GM19468 (cell line): ENCODE data around the gene CILP2.

Experiments
- ATAC-seq: cut with Tn5 transposase; IDR thresholded peaks from one replicate; pipeline ENCODE4 v1.9.1; 2021; ENCODE audit warnings: mild to moderate bottlenecking, moderate library complexity, moderate number of reproducible peaks; ENCODE audit not compliant: unreplicated experiment; ENCODE audit errors: extremely low read depth

The CILP2 gene

GRCh38 chr19:19541616-19542015, 3.6 kb downstream of the CILP2 start:
- ATAC-seq, result no peak

DNA sequence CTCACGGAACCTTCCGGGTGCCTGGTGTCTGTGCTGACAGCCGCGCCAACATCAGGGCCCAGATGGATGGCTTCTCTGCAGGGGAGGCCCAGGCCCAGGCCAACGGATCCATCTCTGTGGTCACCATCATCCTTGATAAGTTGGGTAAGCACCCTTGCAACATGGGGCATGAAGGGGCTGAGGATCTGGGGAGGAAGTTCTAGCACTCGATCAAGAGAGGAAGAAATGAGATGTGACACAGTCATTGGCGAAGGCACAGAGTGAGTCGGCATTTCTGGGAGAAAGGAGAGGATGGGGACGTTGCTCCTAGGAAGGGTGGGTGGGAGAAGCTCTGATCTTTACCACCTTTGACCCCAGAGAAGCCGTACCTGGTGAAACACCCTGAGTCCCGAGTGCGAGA, 4.4 kb downstream of the CILP2 start:
- ATAC-seq, result no peak

- ATAC-seq, result no peak
Measured at GRCh38 chr19:19543101-19543500, 5.0 kb downstream of the CILP2 start.

DNA sequence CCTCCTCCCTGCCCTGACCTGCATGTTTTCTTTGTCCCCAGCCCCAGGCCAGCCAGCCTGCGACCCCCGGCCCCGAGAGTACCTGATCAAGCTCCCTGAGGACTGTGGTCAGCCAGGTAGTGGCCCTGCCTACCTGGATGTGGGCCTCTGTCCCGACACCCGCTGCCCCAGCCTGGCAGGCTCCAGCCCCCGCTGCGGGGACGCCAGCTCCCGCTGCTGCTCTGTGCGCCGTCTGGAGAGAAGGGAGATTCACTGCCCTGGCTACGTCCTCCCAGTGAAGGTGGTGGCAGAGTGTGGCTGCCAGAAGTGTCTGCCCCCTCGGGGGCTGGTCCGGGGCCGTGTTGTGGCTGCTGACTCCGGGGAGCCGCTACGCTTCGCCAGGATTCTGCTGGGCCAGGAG, 5.6 kb downstream of the CILP2 start:
- ATAC-seq, result no peak

- ATAC-seq, result no peak
Measured at GRCh38 chr19:19544257-19544953, 6.3 kb downstream of the CILP2 start.

- ATAC-seq, result no peak
Measured at GRCh38 chr19:19544954-19545591, 7.0 kb downstream of the CILP2 start.

DNA sequence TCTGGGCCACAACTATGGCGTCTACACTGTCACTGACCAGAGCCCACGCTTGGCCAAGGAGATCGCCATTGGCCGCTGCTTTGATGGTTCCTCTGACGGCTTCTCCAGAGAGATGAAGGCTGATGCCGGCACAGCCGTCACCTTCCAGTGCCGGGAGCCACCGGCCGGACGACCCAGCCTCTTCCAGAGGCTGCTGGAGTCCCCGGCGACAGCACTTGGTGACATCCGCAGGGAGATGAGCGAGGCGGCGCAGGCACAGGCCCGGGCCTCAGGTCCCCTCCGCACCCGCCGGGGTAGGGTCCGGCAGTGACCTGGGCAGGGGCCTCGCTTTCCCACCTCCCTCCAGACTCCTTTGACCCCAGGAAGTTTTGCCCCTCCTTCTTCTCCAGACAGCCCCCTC, 7.6 kb downstream of the CILP2 start:
- ATAC-seq, result no peak

- no peak for ATAC-seq
Measured at GRCh38 chr19:19546751-19547162, 8.7 kb downstream of the CILP2 start.

- ATAC-seq, result no peak
Measured at GRCh38 chr19:19547674-19548336, 9.7 kb downstream of the CILP2 start.

GRCh38 chr19:19548915-19549759, 11.1 kb downstream of the CILP2 start:
- no peak for ATAC-seq

GRCh38 chr19:19549804-19550464, 11.9 kb downstream of the CILP2 start:
- no peak for ATAC-seq

- no peak for ATAC-seq
Measured at GRCh38 chr19:19550485-19550929, 12.4 kb downstream of the CILP2 start.

- ATAC-seq, result no peak
Measured at GRCh38 chr19:19550972-19551852, 13.1 kb downstream of the CILP2 start.

DNA sequence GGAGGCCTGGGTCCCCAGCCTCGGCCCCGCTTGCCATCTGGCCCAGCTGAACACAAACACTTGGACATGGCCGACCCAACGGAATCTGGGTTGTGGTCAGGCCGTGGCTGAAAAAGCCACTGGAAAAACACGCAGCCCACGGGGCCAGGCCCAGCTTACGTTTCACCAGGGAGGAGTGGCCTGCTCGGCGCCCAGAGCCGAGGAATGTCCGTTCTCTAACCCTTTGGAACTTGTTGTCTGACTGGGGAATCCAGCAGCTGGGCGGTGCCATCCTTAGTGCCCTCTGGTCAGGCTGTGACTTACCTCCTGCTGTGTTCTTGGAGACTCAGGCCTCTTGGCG, 13.8 kb downstream of the CILP2 start:
- ATAC-seq, result no peak

- ATAC-seq, result no peak
Measured at GRCh38 chr19:19552798-19553197, 14.7 kb downstream of the CILP2 start.

DNA sequence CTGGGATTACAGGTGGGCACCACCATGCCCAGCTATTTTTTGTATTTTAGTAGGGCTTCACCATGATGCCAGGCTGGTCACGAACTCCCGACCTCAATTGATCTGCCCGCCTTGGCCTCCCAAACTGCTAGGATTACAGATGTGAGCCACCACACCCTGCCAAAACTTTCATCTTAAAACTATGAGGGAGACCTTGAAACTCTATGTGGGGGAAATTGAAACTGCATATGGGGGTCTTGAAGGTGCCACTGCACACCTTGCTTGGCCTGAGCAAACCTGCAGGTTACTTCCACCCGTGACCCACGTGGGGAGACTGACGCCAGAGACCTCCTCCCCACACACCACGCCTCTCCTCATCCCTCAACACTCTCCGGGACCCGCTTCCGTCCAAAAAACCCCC, 15.6 kb downstream of the CILP2 start:
- no peak for ATAC-seq

DNA sequence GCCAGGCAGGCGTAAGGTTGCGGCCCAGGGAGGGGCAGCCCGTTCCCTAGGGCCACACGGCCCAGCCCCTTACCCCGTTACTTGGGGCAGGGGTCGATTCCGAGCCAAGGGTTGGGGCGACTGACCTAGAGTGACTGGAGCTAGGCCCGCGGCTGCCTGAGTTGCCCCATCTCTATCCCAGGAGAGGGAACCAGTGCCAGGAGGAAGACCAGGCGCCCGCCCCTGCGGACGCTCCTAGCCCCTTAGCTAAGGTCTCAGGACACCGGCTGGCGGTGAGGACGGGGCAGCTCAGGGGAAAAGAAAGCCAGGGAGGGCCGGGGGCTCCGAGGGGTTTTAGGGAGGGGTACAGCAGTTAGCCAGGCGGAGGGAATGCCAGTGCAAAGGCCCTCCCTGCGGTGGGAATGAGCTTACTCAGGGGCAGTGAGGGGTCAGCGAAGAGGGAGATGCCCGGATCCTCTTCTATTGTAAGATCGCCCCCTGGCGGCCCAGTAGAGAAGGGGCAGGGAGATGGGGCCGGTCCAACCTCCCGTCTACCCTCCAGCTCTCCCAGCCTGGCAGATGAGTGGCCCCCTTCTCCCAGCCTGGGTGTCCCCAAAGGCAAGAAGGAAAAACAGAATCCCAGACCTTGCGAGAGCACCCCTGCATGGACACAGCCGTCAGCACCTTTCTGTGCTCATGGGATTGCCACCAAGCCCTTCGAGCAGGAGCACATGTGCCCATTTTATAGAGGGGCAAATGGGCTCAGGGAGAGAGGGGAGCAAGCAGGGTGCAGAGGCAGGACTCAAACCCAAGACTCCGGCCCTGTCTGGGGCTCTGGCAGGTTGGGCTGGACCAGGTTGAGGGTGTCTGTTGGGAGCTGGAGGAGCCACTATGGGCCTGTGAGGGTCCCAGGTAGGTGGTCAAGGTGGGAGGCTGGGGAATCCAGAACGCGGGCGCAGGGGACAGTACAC, 16.3 kb downstream of the CILP2 start:
- no peak for ATAC-seq

DNA sequence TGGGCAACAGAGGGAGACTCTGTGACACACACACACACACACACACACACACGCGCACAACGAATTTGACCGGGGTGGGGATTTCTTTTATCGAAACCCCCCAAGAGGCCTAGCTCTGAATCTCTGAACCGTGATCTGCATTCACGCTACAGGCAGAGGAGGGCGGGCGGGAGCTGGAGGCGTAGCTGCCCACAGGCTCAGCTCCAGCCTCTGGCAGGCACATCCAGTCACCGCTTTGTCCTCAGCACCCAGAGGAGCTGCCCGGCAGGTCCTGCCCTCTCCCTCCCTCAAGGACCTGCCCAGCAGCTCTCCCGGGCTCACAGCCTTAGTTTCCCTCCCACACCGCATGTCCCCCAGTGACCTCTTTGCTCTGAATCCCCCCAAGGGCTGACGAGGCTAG, 20.0 kb downstream of the CILP2 start:
- ATAC-seq, result no peak
